PC-9 (cell line): ENCODE results near the gene SLC6A4.
"Not testable (repeated sequence)": the region's sequence is repeated elsewhere in the genome, so short reads cannot be mapped to it uniquely, and the experiment has no call there.

Experiments used
- EZH2 ChIP-seq: fragments of 200-600 bp; sonication (generic); IDR thresholded peaks from 2 replicates; pipeline ENCODE4 v1.8.0; 2017; ENCODE audit warnings: antibody characterized with exemption, low read depth
- TF ChIP-seq, protein P1 (sequence below): fragments of 200-600 bp; sonication (generic); conservative IDR thresholded peaks from 2 replicates; pipeline ENCODE4 v1.6.1; 2017; ENCODE audit warnings: mixed run types, antibody characterized with exemption, mild to moderate bottlenecking, moderate library complexity

DNA sequence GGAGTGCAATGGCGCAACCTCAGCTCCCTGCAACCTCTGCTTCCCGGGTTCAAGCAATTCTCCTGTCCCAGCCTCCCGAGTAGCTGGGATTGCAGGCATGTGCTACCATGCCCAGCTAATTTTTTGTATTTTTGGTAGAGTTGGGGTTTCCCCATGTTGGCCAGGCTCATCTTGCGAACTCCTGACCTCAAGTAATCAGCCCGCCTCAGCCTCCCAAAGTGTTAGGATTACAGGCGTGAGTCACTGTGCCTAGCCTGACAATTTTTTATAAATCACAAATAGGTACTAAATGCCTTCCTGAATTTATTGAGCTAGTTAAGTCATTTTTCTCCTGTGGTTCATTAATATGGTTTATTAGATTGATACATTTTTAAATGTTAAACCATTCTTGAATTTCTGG, 87.6 kb downstream of the SLC6A4 start:
- TF ChIP-seq, protein P1, sequence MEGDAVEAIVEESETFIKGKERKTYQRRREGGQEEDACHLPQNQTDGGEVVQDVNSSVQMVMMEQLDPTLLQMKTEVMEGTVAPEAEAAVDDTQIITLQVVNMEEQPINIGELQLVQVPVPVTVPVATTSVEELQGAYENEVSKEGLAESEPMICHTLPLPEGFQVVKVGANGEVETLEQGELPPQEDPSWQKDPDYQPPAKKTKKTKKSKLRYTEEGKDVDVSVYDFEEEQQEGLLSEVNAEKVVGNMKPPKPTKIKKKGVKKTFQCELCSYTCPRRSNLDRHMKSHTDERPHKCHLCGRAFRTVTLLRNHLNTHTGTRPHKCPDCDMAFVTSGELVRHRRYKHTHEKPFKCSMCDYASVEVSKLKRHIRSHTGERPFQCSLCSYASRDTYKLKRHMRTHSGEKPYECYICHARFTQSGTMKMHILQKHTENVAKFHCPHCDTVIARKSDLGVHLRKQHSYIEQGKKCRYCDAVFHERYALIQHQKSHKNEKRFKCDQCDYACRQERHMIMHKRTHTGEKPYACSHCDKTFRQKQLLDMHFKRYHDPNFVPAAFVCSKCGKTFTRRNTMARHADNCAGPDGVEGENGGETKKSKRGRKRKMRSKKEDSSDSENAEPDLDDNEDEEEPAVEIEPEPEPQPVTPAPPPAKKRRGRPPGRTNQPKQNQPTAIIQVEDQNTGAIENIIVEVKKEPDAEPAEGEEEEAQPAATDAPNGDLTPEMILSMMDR = not testable (repeated sequence)
- TF ChIP-seq EZH2 = not testable (repeated sequence)
